ENCODE results near the gene STK24.

DNA sequence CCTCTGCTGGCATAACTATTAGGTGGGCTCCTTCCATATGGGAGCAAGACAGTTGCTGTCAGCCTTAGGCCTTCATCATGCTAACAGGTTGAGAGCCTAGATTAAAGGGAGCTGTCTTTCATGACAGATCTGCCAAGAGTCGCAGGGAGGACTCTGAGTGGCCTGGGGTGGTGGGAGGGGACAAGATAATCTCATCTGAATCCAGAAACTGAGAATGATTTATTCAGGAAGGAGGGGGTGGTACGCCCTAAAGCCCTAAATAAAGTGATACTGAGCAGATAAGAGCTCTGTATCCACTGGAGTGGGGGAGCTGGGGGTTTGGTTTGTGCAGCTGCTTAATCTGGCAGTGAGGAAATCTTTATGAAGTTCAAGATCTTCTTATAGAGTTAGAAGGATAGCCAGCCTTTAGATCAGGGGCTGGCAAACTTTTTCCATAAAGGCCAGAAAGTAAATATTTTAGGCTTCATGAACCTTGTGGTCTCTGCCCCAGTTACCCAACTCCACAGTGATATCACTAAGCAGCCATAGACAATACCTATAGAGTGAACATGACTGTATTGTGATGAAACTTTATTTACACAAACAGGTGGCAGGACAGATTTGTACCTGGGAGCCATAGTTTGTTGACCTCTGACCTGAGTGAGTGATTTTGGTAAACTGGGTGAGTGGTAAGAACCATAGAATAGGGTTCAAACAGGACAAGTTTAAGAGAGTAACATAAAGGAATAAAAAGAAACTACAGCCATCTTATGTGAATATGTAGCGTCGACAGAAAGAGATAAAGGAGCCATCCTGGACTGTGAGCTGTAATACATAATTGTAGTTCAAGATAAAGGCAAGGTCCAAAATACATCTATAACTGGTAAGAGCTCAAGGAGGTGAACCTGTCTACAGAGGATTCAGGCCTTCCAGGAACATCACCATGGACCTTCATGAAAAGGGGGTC lies 9.8 kb upstream of the STK24 start:
- no peak for TF ChIP-seq POLR2A (IDR thresholded peaks at IDR 0.05)
- TF ChIP-seq CTCF (IDR thresholded peaks at IDR 0.05): no peak
